ENCODE results near the gene PLEK. TPM values are rescaled to one million over a fixed set of nuclear protein-coding genes. Genes with fewer than 3 reads are reported as not detected.
"Not testable (repeated sequence)": the region's sequence is repeated elsewhere in the genome, so short reads cannot be mapped to it uniquely, and the experiment has no call there.

The PLEK gene
- total RNA-seq, 2 experiments from 2014 or later = 31.8 to 42.5 TPM

DNA sequence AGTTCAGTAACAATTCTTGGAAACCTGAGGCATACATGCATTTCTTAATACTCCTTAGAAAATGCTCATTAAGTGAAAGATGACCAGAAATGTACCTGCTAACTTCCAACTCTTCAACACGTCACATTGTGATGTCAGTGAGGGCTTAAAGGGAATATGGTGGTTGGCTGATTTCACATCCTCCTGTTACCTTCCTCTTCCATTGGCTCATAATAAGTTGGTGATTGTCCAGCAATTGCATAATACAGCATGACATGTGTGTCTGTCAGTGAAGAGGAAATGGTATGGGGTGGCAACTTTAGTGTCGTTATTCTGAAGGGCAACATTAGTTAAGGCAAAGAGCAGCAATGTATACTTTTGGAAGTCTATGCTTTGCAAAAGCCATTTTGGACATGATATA is 26.0 kb downstream of the PLEK start:
- H3K4me1 Mint-ChIP-seq = peaks cover 34% of the 10 kb centered on the region
- CTCF ChIA-PET = no interaction called here
- no peaks in the 10 kb centered on the region for H3K9me3 Mint-ChIP-seq (ENCODE audit: low read depth)
- no peak for ATAC-seq
- no peak for DNase-seq
- H3K36me3 Mint-ChIP-seq = peaks cover 50% of the 10 kb centered on the region
- no peak overlapping the region for H3K27ac Mint-ChIP-seq
- H3K4me3 Mint-ChIP-seq = no peak overlapping the region
- peaks cover 3% of the 10 kb centered on the region for H3K27me3 Mint-ChIP-seq

DNA sequence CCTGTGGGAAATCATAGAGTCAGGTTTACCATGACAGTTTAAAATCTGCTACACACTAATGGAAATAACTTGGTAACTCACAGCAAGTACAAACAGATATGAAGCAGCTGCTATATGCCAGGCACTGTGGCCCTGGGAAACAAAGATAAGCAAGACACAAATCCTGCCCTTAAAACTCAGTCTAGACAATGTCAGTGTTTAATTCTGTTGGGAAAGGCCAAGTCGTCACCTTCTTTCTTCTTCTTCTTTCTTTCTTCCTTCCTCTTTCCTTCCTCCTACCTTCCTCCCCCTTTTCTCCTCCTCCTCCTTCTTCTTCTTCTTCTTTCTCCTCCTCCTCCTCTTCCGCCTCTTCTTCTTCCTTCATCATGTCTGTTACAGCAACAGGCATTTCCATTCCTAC is 26.8 kb downstream of the PLEK start:
- H3K27me3 Mint-ChIP-seq = peaks cover 3% of the 10 kb centered on the region
- CTCF ChIA-PET = no interaction called here
- ATAC-seq (no peak), DNase-seq (no peak)
- H3K4me1 Mint-ChIP-seq = peaks cover 28% of the 10 kb centered on the region
- H3K27ac Mint-ChIP-seq = no peak overlapping the region
- peaks cover 55% of the 10 kb centered on the region for H3K36me3 Mint-ChIP-seq
- no peaks in the 10 kb centered on the region for H3K9me3 Mint-ChIP-seq (ENCODE audit: low read depth)
- H3K4me3 Mint-ChIP-seq = no peak overlapping the region

DNA sequence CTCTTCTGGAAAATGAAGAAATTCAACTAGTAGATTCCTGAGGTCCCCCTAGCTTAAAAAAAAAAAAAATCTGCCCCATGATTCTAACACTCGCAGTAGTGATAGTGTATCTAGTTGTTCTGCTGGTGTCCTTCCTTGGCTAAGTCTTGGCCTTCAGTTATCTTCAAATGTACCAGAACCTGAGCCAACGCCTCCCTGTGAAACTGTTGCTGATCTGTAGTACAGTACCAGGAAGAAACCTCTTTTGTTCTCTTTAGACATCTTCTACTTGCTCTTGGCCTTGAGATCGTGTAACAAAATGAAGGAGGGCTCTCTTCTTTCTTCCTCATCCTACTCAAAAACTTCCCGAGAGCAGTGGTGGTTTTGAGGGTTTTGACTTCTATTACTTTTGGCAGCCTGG is 31.0 kb downstream of the PLEK start:
- no peak overlapping the region for H3K4me3 Mint-ChIP-seq
- H3K36me3 Mint-ChIP-seq = peaks cover 66% of the 10 kb centered on the region
- DNase-seq = no peak
- CTCF ChIA-PET = no interaction called here
- peaks cover 2% of the 10 kb centered on the region for H3K4me1 Mint-ChIP-seq
- ATAC-seq = no peak
- H3K27ac Mint-ChIP-seq = no peak overlapping the region
- no peaks in the 10 kb centered on the region for H3K27me3 Mint-ChIP-seq
- H3K9me3 Mint-ChIP-seq (ENCODE audit: low read depth) = peaks cover 2% of the 10 kb centered on the region

DNA sequence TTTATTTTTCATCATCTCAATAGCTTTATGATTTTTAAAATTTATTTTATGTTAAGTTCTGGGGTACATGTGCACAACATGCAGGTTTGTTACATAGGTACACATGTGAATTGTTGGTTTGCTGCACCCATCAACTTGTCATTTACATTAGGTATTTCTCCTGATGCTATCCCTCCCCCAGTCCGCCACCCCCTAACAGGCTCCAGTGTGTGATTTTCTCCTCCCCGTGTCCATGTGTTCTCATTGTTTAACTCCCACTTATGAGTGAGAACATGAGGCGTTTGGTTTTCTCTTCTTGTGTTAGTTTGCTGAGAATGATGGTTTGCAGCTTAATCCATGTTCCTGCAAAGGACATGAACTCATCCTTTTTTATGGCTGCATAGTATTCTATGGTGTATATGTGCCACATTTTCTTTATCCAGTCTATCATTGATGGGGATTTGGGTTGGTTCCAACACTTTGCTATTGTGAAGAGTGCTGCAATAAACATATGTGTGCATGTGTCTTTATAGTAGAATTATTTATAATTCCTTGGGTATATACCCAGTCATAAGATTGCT is 32.7 kb downstream of the PLEK start:
- H3K4me1 Mint-ChIP-seq; H3K27ac Mint-ChIP-seq; CTCF ChIA-PET; H3K9me3 Mint-ChIP-seq (ENCODE audit: low read depth); ATAC-seq; DNase-seq; H3K4me3 Mint-ChIP-seq; H3K27me3 Mint-ChIP-seq: not testable (repeated sequence)
- H3K36me3 Mint-ChIP-seq = peaks cover 72% of the 10 kb centered on the region

DNA sequence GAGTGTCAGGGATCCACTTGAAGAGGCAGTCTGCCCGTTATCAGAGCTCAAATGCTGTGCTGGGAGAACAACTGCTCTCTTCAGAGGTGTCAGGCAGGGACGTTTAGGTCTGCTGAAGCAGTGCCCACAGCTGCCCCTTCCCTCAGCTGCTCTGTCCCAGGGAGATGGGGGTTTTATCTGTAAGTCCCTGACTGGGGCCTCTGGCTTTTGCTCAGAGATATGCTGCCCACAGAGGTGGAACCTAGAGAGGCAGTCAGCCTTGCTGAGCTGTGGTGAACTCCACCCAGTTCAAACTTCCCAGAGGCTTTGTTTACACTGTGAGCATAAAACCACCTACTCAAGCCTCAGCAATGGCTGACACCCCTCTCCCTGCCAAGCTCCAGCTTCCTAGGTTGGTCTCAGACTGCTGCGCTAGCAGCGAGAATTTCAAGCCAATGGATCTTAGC is 38.1 kb downstream of the PLEK start:
- no peak overlapping the region for H3K27ac Mint-ChIP-seq

DNA sequence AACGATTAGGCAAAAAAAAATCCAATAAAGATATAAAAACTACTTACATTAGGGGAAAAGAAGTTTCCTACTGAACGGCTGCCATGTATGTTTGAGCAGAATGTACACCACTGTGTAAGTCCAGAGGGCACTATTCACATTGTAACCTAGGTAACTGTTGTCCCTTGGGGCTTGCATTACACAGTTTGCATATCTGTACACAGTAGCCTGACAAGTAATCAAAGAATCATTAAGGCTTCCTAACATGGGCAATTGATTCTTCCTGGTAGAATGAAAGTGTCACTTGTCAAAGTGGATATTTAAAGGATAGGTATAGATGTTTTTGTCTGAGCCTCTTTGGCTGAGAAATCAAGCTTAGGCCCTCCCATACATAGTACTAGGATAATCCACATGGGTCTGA is 39.1 kb downstream of the PLEK start:
- DNase-seq (no peak), ATAC-seq (no peak)
- Mint-ChIP-seq H3K4me3 (no peak overlapping the region), H3K27me3 (no peaks in the 10 kb centered on the region), H3K9me3 (ENCODE audit: low read depth) (peaks cover 11% of the 10 kb centered on the region), H3K4me1 (peaks cover 21% of the 10 kb centered on the region), H3K36me3 (peaks cover 49% of the 10 kb centered on the region), H3K27ac (no peak overlapping the region)
- CTCF ChIA-PET = interaction anchor here (1.4 to 1.7 kb wide), 2 partner anchors 33 to 37 kb away, joined by 3 to 4 read pairs; no protein-coding TSS in a partner anchor

More for the DNA sequence above, 38.1 kb downstream of the PLEK start:
- ATAC-seq = no peak
- H3K36me3 Mint-ChIP-seq = peaks cover 54% of the 10 kb centered on the region
- H3K4me1 Mint-ChIP-seq = peaks cover 21% of the 10 kb centered on the region
- H3K4me3 Mint-ChIP-seq = no peak overlapping the region
- peaks cover 9% of the 10 kb centered on the region for H3K9me3 Mint-ChIP-seq (ENCODE audit: low read depth)
- H3K27me3 Mint-ChIP-seq = no peaks in the 10 kb centered on the region
- no peak for DNase-seq
- CTCF ChIA-PET = interaction anchor here (1.0 to 1.7 kb wide), 2 partner anchors 16 to 38 kb away, joined by 3 read pairs; no protein-coding TSS in a partner anchor

DNA sequence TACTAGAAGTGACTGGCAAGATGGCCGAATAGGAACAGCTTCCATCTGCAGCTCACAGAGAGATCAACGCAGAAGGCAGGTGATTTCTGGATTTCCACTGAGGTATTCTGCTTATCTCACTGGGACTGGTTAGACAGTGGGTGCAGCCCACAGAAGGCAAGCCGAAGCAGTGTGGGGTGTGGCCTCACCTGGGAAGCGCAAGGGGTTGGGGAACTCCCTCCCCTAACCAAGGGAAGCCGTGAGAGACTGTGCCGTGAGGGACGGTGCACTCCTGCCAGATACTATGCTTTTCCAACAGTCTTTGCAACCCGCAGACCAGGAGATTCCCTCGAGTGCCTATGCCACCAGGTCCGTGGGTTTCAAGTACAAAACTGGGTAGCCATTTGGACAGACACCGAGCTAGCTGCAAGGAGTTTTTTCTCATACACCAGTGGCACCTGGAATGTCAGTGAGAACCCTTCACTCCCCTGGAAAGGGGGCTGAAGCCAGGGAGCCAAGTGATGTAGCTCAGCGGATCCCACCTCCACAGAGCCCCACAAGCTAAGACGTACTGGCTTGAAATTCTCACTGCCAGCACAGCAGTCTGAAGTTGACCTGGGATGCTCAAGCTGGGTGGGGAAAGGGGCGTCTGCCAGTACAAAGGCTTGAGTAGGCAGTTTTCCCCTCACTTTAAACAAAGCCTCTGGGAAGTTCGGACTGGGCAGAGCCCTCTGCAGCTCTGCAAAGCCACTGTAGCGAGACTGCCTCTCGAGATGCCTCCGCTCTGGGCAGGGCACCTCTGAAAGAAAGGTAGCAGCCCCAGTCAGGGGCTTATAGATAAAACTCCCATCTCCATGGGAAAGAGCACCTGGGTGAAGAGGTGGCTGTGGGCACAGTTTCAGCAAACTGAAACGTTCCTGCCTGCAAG is 40.1 kb downstream of the PLEK start:
- no peak overlapping the region for H3K4me3 Mint-ChIP-seq
- no peak for DNase-seq
- peaks cover 46% of the 10 kb centered on the region for H3K36me3 Mint-ChIP-seq
- no peak for ATAC-seq
- H3K4me1 Mint-ChIP-seq = peaks cover 21% of the 10 kb centered on the region
- H3K9me3 Mint-ChIP-seq (ENCODE audit: low read depth) = peaks cover 9% of the 10 kb centered on the region
- CTCF ChIA-PET = interaction anchor here (1.4 kb wide), 1 partner anchor 32 kb away, joined by 4 read pairs; no protein-coding TSS in a partner anchor
- peaks cover 5% of the 10 kb centered on the region for H3K27me3 Mint-ChIP-seq
- no peak overlapping the region for H3K27ac Mint-ChIP-seq

DNA sequence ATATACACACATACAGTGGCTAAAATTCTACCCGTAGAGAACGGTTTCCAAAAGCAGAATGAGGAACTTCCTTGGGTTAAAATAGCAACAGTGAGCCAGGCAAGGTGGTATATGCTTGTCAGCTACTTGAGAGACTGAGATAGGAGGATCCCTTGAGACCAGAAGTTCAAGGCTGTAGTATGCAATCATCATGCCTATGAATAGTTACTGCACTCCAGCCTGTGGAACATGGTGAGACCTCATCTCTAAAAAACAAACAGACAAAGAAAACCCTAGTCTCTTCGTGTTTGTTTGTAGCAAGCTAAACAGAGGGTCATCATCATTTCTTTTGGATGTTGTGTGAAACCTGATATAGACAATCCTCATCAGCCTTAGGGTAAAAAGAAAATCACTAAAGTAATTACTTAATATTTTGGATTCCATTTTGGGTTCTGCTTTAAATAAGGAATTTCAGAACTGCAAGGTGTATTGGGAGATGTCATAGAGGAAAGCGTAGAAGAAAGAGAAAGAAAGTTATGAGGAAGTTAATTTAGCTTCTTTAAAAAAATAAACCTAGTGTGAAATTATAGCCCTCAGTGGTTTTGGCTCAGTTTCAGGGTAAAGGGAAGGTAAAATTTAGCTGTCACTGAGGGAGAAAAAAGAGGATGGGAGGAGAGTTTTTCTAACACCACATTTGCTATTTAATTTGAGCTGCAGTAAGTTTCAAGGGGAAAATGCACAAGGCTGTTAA is 46.5 kb downstream of the PLEK start:
- peaks cover 23% of the 10 kb centered on the region for H3K4me1 Mint-ChIP-seq
- peak overlapping the region; percentile 58 for H3K27ac Mint-ChIP-seq
- DNase-seq (no peak), ATAC-seq (no peak)
- peaks cover 5% of the 10 kb centered on the region for H3K27me3 Mint-ChIP-seq
- H3K36me3 Mint-ChIP-seq = peaks cover 19% of the 10 kb centered on the region
- peaks cover 4% of the 10 kb centered on the region for H3K9me3 Mint-ChIP-seq (ENCODE audit: low read depth)
- H3K4me3 Mint-ChIP-seq = peak overlapping the region; percentile 8
- CTCF ChIA-PET = interaction anchor here (0.7 to 3.3 kb wide), 4 partner anchors 15 to 50 kb away, joined by 3 to 13 read pairs (median 4); no protein-coding TSS in a partner anchor

DNA sequence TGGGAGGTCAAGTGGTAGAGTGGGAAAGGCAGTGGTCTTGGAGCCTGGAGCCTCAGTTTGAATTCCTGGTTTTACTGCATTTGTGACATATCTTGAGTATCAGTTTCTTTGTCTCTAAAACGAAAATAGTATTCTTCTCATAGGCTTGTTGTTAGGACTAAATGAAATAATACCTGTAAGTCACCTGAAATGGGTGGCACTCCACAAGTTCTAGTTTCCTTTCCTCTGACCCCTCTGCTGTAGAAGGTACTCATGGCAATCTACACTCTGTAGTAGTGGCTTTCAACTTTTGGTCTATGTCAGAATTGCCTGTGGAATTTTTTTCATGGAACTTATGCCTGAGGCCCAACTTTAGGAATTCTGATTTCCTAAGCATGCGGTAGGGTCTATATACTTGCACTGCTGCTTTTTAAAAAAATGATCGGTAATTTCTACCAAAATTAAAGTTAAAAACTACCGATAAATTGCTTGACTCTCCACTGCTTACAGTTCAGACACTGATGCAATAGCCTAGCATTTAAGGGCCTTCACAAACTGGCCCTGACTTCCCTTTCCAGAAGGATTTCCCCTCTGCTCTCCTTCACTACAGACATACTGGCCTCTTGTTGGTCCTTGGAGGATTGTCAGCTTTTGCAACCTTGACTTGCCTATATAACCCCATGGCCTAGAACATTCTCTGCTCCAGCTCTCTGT is 47.2 kb downstream of the PLEK start:
- H3K36me3 Mint-ChIP-seq = peaks cover 15% of the 10 kb centered on the region
- peaks cover 4% of the 10 kb centered on the region for H3K9me3 Mint-ChIP-seq (ENCODE audit: low read depth)
- H3K4me3 Mint-ChIP-seq = peak overlapping the region; percentile 8
- CTCF ChIA-PET = interaction anchor here (1.3 to 3.3 kb wide), 2 partner anchors 14 to 29 kb away, joined by 3 to 13 read pairs; no protein-coding TSS in a partner anchor
- H3K27me3 Mint-ChIP-seq = peaks cover 5% of the 10 kb centered on the region
- no peak for DNase-seq
- ATAC-seq = no peak
- H3K4me1 Mint-ChIP-seq = peaks cover 23% of the 10 kb centered on the region
- peak overlapping the region; percentile 58 for H3K27ac Mint-ChIP-seq

DNA sequence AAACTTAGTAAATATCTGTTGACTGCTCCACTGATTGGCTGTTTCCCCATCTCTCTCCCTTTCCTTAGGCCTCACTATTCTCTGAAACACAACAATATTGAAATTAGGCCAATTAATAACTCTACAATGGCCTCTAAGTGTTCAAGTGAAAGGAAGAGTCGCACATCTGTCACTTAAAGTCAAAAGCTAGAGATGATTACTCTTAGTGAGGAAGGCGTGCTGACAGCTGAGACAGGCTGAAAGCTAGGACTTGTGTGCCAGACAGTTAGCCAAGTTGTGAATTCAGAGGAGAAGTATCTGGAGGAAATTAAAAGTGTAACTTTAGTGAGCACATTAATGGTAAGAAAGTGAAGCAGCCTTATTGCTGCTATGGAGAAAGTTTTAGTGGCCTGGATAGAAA is 48.4 kb downstream of the PLEK start:
- Mint-ChIP-seq H3K27me3 (peaks cover 5% of the 10 kb centered on the region), H3K9me3 (ENCODE audit: low read depth) (no peaks in the 10 kb centered on the region), H3K4me3 (no peak overlapping the region), H3K27ac (no peak overlapping the region), H3K4me1 (peaks cover 35% of the 10 kb centered on the region), H3K36me3 (peaks cover 8% of the 10 kb centered on the region)
- CTCF ChIA-PET = interaction anchor here (1.4 to 3.3 kb wide), 2 partner anchors 28 to 50 kb away, joined by 4 to 13 read pairs; no protein-coding TSS in a partner anchor
- DNase-seq (no peak), ATAC-seq (no peak)

DNA sequence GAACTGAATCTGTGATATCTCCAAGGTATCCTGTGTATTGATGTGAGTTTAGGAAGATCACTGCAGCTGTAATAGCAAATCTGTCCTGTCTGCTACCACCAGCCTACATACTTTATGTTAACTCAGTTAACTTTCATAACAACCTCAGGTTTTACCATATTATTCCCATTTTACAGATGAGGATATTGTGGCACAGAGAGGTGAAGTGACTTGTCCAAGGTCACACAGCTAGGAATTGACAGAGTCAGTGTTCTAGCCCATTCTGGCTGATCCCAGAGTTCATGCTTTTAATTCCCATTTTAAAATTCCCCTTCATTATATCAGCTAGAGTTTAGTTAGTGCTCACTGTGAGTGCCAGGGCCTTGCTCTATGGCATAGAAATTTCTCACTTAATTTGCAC is 49.4 kb downstream of the PLEK start:
- DNase-seq = no peak
- H3K4me3 Mint-ChIP-seq = no peak overlapping the region
- no peak for ATAC-seq
- peaks cover 3% of the 10 kb centered on the region for H3K27me3 Mint-ChIP-seq
- CTCF ChIA-PET = interaction anchor here (1.4 to 2.6 kb wide), 2 partner anchors 26 to 49 kb away, joined by 4 to 14 read pairs; no protein-coding TSS in a partner anchor
- no peaks in the 10 kb centered on the region for H3K9me3 Mint-ChIP-seq (ENCODE audit: low read depth)
- H3K4me1 Mint-ChIP-seq = peaks cover 44% of the 10 kb centered on the region
- H3K27ac Mint-ChIP-seq = no peak overlapping the region
- H3K36me3 Mint-ChIP-seq = peaks cover 3% of the 10 kb centered on the region

DNA sequence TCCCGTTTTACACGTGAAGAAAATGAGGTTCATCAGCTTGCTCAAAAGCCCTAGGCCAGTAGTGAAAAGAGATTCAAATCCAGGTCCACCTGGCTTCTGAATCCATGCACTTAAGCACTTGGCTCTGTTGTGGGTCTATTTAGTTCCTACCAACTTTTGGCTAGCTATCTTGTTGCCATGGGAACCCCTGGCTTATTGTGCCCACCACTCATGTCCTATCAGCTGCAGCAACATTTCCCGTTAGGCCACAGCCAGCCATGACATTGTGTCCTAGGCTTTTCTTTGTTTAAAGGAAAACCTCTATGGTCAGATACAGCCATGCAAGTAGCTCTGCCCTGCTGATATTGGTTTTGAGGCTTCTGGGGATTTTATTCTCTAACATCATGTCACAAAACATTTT is 49.8 kb downstream of the PLEK start:
- Mint-ChIP-seq H3K4me1 (peaks cover 49% of the 10 kb centered on the region), H3K27me3 (no peaks in the 10 kb centered on the region), H3K27ac (no peak overlapping the region), H3K4me3 (no peak overlapping the region), H3K9me3 (ENCODE audit: low read depth) (no peaks in the 10 kb centered on the region), H3K36me3 (peaks cover 3% of the 10 kb centered on the region)
- CTCF ChIA-PET = interaction anchor here (1.4 to 2.6 kb wide), 2 partner anchors 26 to 49 kb away, joined by 4 to 14 read pairs; no protein-coding TSS in a partner anchor
- no peak for ATAC-seq
- DNase-seq = no peak

Measured in activated CD8-positive, alpha-beta memory T cell treated with anti-CD3 and anti-CD28 coated beads, Interleukin-2, amount 10 ng/mL, durations not matched to agents 7 days and 5 days (primary cell).